ENCODE measurements around the gene MOB3B. TPM values are rescaled to one million over a fixed set of nuclear protein-coding genes. Genes with fewer than 3 reads are reported as not detected.

Gene MOB3B
- polyA plus RNA-seq, 1 of the 3 experiments (the other 2 are of a cell fraction): 0.90 TPM

DNA sequence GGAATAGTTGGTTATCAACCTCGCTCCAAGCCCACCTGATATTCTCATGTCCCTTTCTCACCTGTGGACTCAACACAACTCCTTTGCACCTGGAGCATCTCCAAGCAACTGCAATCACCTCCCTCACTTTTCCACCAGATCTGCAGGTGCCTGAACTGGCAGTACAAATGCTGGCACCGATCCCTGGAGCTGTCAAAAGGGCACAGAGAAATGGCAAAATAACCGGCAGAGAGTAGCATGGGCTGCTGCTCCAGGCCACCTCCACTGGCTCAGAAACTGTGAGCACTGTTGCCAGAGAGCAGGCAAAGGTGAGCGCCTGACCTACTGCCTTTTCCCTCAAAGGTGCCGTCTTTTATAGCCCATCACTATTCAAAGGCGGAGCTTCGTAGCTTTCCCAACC lies 247.3 kb downstream of the MOB3B start:
- H3F3A ChIP-seq (replicated peaks; ENCODE audit: insufficient read depth): peaks cover 3% of the 10 kb centered on the region

More for the DNA sequence above, 247.3 kb downstream of the MOB3B start:
- Histone ChIP-seq H3K4me3 (ENCODE audit: low read depth in 2 of 2, low read length in 1 of 2) (no peak overlapping the region), H3K27me3 (ENCODE audit: insufficient read depth) (no peaks in the 10 kb centered on the region; the same call in 1 of the 2 replicates), H3K36me3 (replicated peaks in 1 of 2; ENCODE audit: control insufficient read depth in 1 of 2, insufficient read depth in 2 of 2, low read length in 1 of 2) (no peaks in the 10 kb centered on the region), H3K9me3 (no peaks in the 10 kb centered on the region), H3K9ac (no peak overlapping the region), H3K4me2 (no peak overlapping the region), H3K27ac (ENCODE audit: low read depth in 2 of 2, low read length in 1 of 2) (no peak overlapping the region), H2AFZ (ENCODE audit: low read depth) (no peak overlapping the region), H3K4me1 (ENCODE audit: control insufficient read depth in 1 of 2, insufficient read depth in 2 of 2, low read depth in 1 of 2, low read length in 1 of 2) (no peaks in the 10 kb centered on the region), H3K9me2 (no peaks in the 10 kb centered on the region), H4K20me1 (ENCODE audit: insufficient read depth) (no peaks in the 10 kb centered on the region), H3K79me2 (ENCODE audit: insufficient read depth) (no peaks in the 10 kb centered on the region)
- CTCF ChIA-PET: interaction anchor here (1.2 kb wide), 1 partner anchor 265 kb away, joined by 3 read pairs; no protein-coding TSS in a partner anchor
- no peak for DNase-seq
- WGBS (ENCODE audit: low lambda C conversion rate): 63% methylated on average over 7 of the region's 7 CpGs
- POLR2A ChIA-PET: no interaction called here
- TF ChIP-seq TAF1 (IDR thresholded peaks at IDR 0.05; ENCODE audit: borderline replicate concordance, low read depth, low read length) (no peak), RFX5 (IDR thresholded peaks at IDR 0.05; ENCODE audit: low read length) (no peak), RAD21 (IDR thresholded peaks at IDR 0.05; ENCODE audit: low read length) (no peak), TEAD4 (IDR thresholded peaks at IDR 0.05; ENCODE audit: borderline replicate concordance, insufficient read depth) (no peak), CHD2 (IDR thresholded peaks at IDR 0.05; ENCODE audit: low read length, partially characterized antibody) (no peak), MXI1 (IDR thresholded peaks at IDR 0.05; ENCODE audit: low read depth, low read length) (no peak), FOXJ3 (CRISPR knock-in tag; IDR thresholded peaks at IDR 0.05) (no peak), ELF1 (IDR thresholded peaks at IDR 0.05) (no peak), EP300 (IDR thresholded peaks at IDR 0.05; ENCODE audit: borderline replicate concordance in 1 of 2, low read depth in 1 of 2, low read length in 1 of 2) (no peak), JUND (IDR thresholded peaks at IDR 0.05) (no peak), RXRA (IDR thresholded peaks at IDR 0.05; ENCODE audit: borderline replicate concordance, low read depth) (no peak), GABPA (IDR thresholded peaks at IDR 0.05; ENCODE audit: low read depth) (no peak), TCF12 (IDR thresholded peaks at IDR 0.05) (no peak), FOSL2 (IDR thresholded peaks at IDR 0.05; ENCODE audit: borderline replicate concordance, low read depth) (no peak), MEF2A (IDR thresholded peaks at IDR 0.05; ENCODE audit: borderline replicate concordance, low read depth) (no peak)
- TF ChIP-seq, protein P1, sequence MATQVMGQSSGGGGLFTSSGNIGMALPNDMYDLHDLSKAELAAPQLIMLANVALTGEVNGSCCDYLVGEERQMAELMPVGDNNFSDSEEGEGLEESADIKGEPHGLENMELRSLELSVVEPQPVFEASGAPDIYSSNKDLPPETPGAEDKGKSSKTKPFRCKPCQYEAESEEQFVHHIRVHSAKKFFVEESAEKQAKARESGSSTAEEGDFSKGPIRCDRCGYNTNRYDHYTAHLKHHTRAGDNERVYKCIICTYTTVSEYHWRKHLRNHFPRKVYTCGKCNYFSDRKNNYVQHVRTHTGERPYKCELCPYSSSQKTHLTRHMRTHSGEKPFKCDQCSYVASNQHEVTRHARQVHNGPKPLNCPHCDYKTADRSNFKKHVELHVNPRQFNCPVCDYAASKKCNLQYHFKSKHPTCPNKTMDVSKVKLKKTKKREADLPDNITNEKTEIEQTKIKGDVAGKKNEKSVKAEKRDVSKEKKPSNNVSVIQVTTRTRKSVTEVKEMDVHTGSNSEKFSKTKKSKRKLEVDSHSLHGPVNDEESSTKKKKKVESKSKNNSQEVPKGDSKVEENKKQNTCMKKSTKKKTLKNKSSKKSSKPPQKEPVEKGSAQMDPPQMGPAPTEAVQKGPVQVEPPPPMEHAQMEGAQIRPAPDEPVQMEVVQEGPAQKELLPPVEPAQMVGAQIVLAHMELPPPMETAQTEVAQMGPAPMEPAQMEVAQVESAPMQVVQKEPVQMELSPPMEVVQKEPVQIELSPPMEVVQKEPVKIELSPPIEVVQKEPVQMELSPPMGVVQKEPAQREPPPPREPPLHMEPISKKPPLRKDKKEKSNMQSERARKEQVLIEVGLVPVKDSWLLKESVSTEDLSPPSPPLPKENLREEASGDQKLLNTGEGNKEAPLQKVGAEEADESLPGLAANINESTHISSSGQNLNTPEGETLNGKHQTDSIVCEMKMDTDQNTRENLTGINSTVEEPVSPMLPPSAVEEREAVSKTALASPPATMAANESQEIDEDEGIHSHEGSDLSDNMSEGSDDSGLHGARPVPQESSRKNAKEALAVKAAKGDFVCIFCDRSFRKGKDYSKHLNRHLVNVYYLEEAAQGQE (IDR thresholded peaks at IDR 0.05; ENCODE audit: low read depth, low read length): no peak
- TF ChIP-seq, protein P2, sequence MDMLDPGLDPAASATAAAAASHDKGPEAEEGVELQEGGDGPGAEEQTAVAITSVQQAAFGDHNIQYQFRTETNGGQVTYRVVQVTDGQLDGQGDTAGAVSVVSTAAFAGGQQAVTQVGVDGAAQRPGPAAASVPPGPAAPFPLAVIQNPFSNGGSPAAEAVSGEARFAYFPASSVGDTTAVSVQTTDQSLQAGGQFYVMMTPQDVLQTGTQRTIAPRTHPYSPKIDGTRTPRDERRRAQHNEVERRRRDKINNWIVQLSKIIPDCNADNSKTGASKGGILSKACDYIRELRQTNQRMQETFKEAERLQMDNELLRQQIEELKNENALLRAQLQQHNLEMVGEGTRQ (IDR thresholded peaks at IDR 0.05; ENCODE audit: borderline replicate concordance, low read depth, low read length): no peak
- TF ChIP-seq, protein P3, sequence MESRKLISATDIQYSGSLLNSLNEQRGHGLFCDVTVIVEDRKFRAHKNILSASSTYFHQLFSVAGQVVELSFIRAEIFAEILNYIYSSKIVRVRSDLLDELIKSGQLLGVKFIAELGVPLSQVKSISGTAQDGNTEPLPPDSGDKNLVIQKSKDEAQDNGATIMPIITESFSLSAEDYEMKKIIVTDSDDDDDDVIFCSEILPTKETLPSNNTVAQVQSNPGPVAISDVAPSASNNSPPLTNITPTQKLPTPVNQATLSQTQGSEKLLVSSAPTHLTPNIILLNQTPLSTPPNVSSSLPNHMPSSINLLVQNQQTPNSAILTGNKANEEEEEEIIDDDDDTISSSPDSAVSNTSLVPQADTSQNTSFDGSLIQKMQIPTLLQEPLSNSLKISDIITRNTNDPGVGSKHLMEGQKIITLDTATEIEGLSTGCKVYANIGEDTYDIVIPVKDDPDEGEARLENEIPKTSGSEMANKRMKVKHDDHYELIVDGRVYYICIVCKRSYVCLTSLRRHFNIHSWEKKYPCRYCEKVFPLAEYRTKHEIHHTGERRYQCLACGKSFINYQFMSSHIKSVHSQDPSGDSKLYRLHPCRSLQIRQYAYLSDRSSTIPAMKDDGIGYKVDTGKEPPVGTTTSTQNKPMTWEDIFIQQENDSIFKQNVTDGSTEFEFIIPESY (IDR thresholded peaks at IDR 0.05; ENCODE audit: borderline replicate concordance, low read depth): no peak
- TF ChIP-seq, protein P4, sequence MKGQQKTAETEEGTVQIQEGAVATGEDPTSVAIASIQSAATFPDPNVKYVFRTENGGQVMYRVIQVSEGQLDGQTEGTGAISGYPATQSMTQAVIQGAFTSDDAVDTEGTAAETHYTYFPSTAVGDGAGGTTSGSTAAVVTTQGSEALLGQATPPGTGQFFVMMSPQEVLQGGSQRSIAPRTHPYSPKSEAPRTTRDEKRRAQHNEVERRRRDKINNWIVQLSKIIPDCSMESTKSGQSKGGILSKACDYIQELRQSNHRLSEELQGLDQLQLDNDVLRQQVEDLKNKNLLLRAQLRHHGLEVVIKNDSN (IDR thresholded peaks at IDR 0.05; ENCODE audit: borderline replicate concordance, low read depth): no peak
